GM21529 (cell line): ENCODE data around the gene PEPD.

Experiments used
- ATAC-seq: cut with Tn5 transposase; IDR thresholded peaks from one replicate; pipeline ENCODE4 v1.9.1; 2021; ENCODE audit not compliant: unreplicated experiment

PEPD gene

GRCh38 chr19:33408538-33409434 lies 112.8 kb downstream of the PEPD start:
- ATAC-seq: no peak

GRCh38 chr19:33408116-33408515 lies 113.5 kb downstream of the PEPD start:
- no peak for ATAC-seq

- ATAC-seq: no peak
Observed at GRCh38 chr19:33407716-33408115, 113.9 kb downstream of the PEPD start.

- no peak for ATAC-seq
Observed at GRCh38 chr19:33407140-33407551, 114.4 kb downstream of the PEPD start.

GRCh38 chr19:33406521-33407139 lies 115.0 kb downstream of the PEPD start:
- no peak for ATAC-seq

- no peak for ATAC-seq
Observed at GRCh38 chr19:33405553-33406461, 115.8 kb downstream of the PEPD start.

- no peak for ATAC-seq
Observed at GRCh38 chr19:33405254-33405552, 116.4 kb downstream of the PEPD start.

GRCh38 chr19:33404506-33405253 lies 116.9 kb downstream of the PEPD start:
- ATAC-seq: no peak

- no peak for ATAC-seq
Observed at GRCh38 chr19:33403973-33404304, 117.7 kb downstream of the PEPD start.

GRCh38 chr19:33403221-33403972 lies 118.2 kb downstream of the PEPD start:
- no peak for ATAC-seq

GRCh38 chr19:33402421-33403220 lies 119.0 kb downstream of the PEPD start:
- ATAC-seq: no peak

- ATAC-seq: no peak
Observed at GRCh38 chr19:33401683-33402420, 119.7 kb downstream of the PEPD start.

GRCh38 chr19:33400856-33401682 lies 120.5 kb downstream of the PEPD start:
- no peak for ATAC-seq

GRCh38 chr19:33399745-33400681 lies 121.6 kb downstream of the PEPD start:
- no peak for ATAC-seq

- no peak for ATAC-seq
Observed at GRCh38 chr19:33399081-33399744, 122.4 kb downstream of the PEPD start.

GRCh38 chr19:33398361-33399060 lies 123.1 kb downstream of the PEPD start:
- no peak for ATAC-seq
